Ovary (tissue), 9 donors: Measurements from ENCODE around the gene ELOB. TPM values are rescaled to one million over a fixed set of nuclear protein-coding genes. Genes with fewer than 3 reads are reported as not detected.
A peak's percentile ranks its signal among the peaks of the same experiment; 100 is the strongest.

Experiments used
- DNase-seq, 5 donors: peaks; one replicate each; pipeline ENCODE4 v3.0.0-alpha.2; 2019 to 2020
- H3K27ac ChIP-seq, 2 donors: fragments of 200-600 bp; one replicate each; pipeline versions ENCODE4 v1.5.1 to v1.8.0; 2019 to 2022
- H3K27me3 ChIP-seq: fragments of 200-600 bp; one replicate; pipeline ENCODE4 v1.8.0; 2022
- H3K36me3 ChIP-seq: fragments of 200-600 bp; sonication (generic); one replicate; pipeline ENCODE4 v1.5.1; 2019
- H3K4me1 ChIP-seq: one replicate; pipeline ENCODE4 v1.8.1; 2013; ENCODE audit warnings: mild to moderate bottlenecking, moderate library complexity; ENCODE audit not compliant: insufficient read depth
- H3K4me3 ChIP-seq: fragments of 200-600 bp; sonication (generic); one replicate; pipeline ENCODE4 v1.5.1; 2017
- H3K9me3 ChIP-seq, 2 donors: fragments of 200-600 bp in 1 of 2; sonication (generic) in 1 of 2; one replicate each; pipeline versions ENCODE4 v1.5.1 to v1.8.1; 2013 to 2019; ENCODE audit warnings: mild to moderate bottlenecking in 1 of 2, moderate library complexity in 1 of 2
- CTCF ChIP-seq, 3 donors: fragments of 450-650 bp in 2 of 3; fragments of 200-600 bp in 1 of 3; IDR thresholded peaks; one replicate each; pipeline versions ENCODE4 v1.5.1 to v1.8.0; 2016 to 2022; ENCODE audit warnings: antibody characterized with exemption in 3 of 3, mild to moderate bottlenecking in 1 of 3
- EP300 ChIP-seq: sonication (generic); formaldehyde crosslinking; IDR thresholded peaks from one replicate; pipeline ENCODE4 v1.6.1; 2017; ENCODE audit warnings: antibody characterized with exemption
- POLR2A ChIP-seq: fragments of 450-650 bp; IDR thresholded peaks from one replicate; pipeline ENCODE4 v1.6.1; 2017; ENCODE audit warnings: antibody characterized with exemption, mild to moderate bottlenecking, moderate library complexity
- WGBS, 3 donors: extraction: QIAGEN DNeasy Blood & Tissue Kit in 1 of 3; methylation state at CpG; one replicate each; pipeline versions ENCODE4 v1.1.5 to v1.1.7; 2013 to 2017; 5-methylcytosine and 5-hydroxymethylcytosine counted together
- intact Hi-C, 4 donors: fragments of 100-400 bp; cut with DNase I; formaldehyde crosslinking; loops; one replicate each; pipeline versions ENCODE4 v1.11.0 to v1.15.1; 2022 to 2023
- polyA plus RNA-seq, 2 donors: library from polyadenylated mRNA; stranded (reverse); fragments of 200-250 nt in 1 of 2; fragments of 350-450 nt in 1 of 2; fragmentation: Illumina TruSeq in 1 of 2; extraction: RNeasy Lipid Tissue Mini Kit (QIAGEN cat#74804) in 1 of 2; gene quantifications; one replicate each; pipeline ENCODE4 v1.2.3, GENCODE V29; 2013 to 2014
- total RNA-seq, 7 donors: library from RNA; depleted of rRNA in 2 of 7; stranded (reverse); fragments of >200 nt in 2 of 7; fragmentation: NEBNext Ultra II Directional in 3 of 7; extraction: Animal tissue kit (Norgen Biotek cat#: 25700) in 3 of 7; gene quantifications; one replicate each; pipeline versions ENCODE4 v1.1.0 to v1.2.4, GENCODE V29; 2016 to 2023
- donor health status: DM: no; HTN: no; CAD: no; lungs with moderate emphysema.
- donor health status: DM: no; HTN: no; CAD: no.
- donor health status: Bipolar disorder and iron deficiency.
- donor health status: DM: yes; HTN: yes; CAD: no.
- donor health status: DM: no; HTN: no; CAD: no.
- donor health status: DM: yes; HTN: yes; CAD: no.

Gene ELOB
- total and polyA plus RNA-seq, 9 donors = 8.9 to 498 (median 172) TPM

- no peak overlapping the region for H3K4me3 ChIP-seq
- TF ChIP-seq POLR2A (no peak), CTCF (IDR thresholded peaks at IDR 0.05) (no peak), EP300 (no peak)
- H3K36me3 ChIP-seq = no peaks in the 10 kb centered on the region
- WGBS, 3 donors = 37 to 41% (median 40%) methylated on average over 15 of the region's 15 CpGs
- H3K27ac ChIP-seq = no peak overlapping the region
- intact Hi-C loops = no loop called here
- no peaks in the 10 kb centered on the region for H3K4me1 ChIP-seq
- no peaks in the 10 kb centered on the region for H3K27me3 ChIP-seq
- peak in 2 of 5 donors; percentile 8 to 11 for DNase-seq
- no peaks in the 10 kb centered on the region for H3K9me3 ChIP-seq
These were observed 9.2 kb upstream of the ELOB start for GRCh38 chr16:2786061-2786825.

GRCh38 chr16:2785101-2785991 lies 8.3 kb upstream of the ELOB start:
- WGBS, 3 donors = 11 to 12% (median 11%) methylated on average over 51 to 79 of the region's 79 CpGs
- TF ChIP-seq CTCF (IDR thresholded peaks at IDR 0.05) (no peak), POLR2A (no peak), EP300 (no peak)
- Histone ChIP-seq H3K9me3 (no peaks in the 10 kb centered on the region), H3K4me1 (no peaks in the 10 kb centered on the region), H3K27ac (no peak overlapping the region), H3K4me3 (no peak overlapping the region), H3K36me3 (no peaks in the 10 kb centered on the region), H3K27me3 (no peaks in the 10 kb centered on the region)
- peak in 2 of 5 donors; percentile 17 to 26 for DNase-seq
- intact Hi-C loops = no loop called here

- TF ChIP-seq EP300 (no peak), POLR2A (no peak), CTCF (IDR thresholded peaks at IDR 0.05) (no peak)
- Histone ChIP-seq H3K27ac (no peak overlapping the region), H3K4me1 (no peaks in the 10 kb centered on the region), H3K27me3 (no peaks in the 10 kb centered on the region), H3K9me3 (no peaks in the 10 kb centered on the region), H3K4me3 (no peak overlapping the region), H3K36me3 (no peaks in the 10 kb centered on the region)
- intact Hi-C loops = no loop called here
- peak in 2 of 5 donors; percentile 13 to 14 for DNase-seq
- 44 to 45% (median 45%) methylated on average over 14 to 15 of the region's 15 CpGs for whole genome bisulfite sequencing, 3 donors
These were observed 7.4 kb upstream of the ELOB start for GRCh38 chr16:2784358-2785100.
